VCaP (cell line): Measurements from ENCODE around the gene SLC25A39.
"Not testable (repeated sequence)": the region's sequence is repeated elsewhere in the genome, so short reads cannot be mapped to it uniquely, and the experiment has no call there.

Experiments used
- H3K27ac ChIP-seq: fragments of 450-650 bp; 2 replicates; pipeline ENCODE4 v1.5.1; 2017
- TF ChIP-seq, protein P1 (sequence below): fragments of 450-650 bp; conservative IDR thresholded peaks from 2 replicates; pipeline ENCODE4 v1.5.1; 2017; ENCODE audit warnings: mild to moderate bottlenecking, moderate library complexity

SLC25A39 gene

GRCh38 chr17:44324571-44325275 lies at the start of gene SLC25A39:
Gene SLC25A39 (minus strand): TSS chr17:44324823. CDS start chr17:44323562, 1,261 bp downstream.
- peak within 1 kb of the TSS; percentile 91 for H3K27ac ChIP-seq
- TF ChIP-seq, protein P1, sequence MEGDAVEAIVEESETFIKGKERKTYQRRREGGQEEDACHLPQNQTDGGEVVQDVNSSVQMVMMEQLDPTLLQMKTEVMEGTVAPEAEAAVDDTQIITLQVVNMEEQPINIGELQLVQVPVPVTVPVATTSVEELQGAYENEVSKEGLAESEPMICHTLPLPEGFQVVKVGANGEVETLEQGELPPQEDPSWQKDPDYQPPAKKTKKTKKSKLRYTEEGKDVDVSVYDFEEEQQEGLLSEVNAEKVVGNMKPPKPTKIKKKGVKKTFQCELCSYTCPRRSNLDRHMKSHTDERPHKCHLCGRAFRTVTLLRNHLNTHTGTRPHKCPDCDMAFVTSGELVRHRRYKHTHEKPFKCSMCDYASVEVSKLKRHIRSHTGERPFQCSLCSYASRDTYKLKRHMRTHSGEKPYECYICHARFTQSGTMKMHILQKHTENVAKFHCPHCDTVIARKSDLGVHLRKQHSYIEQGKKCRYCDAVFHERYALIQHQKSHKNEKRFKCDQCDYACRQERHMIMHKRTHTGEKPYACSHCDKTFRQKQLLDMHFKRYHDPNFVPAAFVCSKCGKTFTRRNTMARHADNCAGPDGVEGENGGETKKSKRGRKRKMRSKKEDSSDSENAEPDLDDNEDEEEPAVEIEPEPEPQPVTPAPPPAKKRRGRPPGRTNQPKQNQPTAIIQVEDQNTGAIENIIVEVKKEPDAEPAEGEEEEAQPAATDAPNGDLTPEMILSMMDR, result no peak

- TF ChIP-seq, protein P1, result no peak
- H3K27ac ChIP-seq, result no peak overlapping the region
Observed at GRCh38 chr17:44372036-44372435, 47.4 kb upstream of the SLC25A39 start.

DNA sequence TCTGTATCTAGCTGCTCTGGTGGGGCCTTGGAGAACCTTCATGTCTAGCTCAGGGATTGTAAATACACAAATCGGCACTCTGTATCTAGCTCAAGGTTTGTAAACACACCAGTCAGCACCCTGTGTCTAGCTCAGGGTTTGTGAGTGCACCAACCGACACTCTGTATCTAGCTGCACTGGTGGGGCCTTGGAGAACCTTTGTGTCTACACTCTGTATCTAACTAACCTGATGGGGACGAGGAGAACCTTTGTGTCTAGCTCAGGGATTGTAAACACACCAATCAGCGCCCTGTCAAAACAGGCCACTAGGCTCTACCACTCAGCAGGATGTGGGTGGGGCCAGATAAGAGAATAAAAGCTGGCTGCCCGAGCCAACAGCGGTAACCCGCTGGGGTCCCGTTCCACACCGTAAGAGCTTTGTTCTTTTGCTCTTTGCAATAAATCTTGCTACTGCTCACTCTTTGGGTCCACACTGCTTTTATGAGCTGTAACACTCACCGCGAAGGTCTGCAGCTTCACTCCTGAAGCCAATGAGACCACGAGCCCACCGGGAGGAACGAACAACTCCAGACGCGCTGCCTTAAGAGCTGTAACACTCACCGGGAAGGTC lies 44.9 kb upstream of the SLC25A39 start:
- not testable (repeated sequence) for H3K27ac ChIP-seq

- peak overlapping the region; percentile 32; the same call in 1 of the 2 replicates for H3K27ac ChIP-seq
Observed at GRCh38 chr17:44368391-44369243, 44.0 kb upstream of the SLC25A39 start.

DNA sequence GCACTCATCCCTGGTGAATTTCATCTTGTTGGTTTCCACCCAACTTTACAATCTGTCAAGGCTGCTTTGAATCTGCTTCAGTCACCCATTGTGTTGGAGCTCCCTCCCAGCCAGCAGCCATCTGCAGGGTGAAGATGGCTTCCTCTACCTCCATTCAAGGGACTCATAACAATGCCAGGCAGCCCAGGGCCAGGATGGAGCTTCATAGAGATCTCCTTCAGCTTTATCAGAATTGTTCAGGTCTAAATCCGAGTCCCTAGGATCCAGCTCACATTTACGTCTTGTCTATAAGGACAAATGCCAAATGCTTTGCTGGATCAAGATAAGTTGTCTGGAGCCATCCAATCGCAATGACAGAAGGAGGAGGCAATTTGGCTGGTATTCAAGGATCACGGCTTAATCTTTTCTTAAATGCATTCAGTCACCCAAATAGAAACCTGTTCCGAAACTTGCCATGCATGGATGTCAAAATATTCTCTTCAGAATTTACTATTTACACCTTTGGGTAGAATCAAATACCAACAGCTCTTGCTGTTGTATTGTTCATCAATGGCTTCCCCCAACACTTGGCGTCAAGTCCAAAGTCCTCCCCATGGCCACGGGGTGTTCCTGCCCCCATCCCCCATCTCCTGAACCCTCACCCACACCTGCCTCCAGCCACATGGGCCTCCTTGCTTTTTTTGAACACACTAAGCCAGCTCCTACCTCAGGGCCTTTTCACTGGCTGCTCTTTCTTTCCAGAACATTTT lies 42.8 kb upstream of the SLC25A39 start:
- TF ChIP-seq, protein P1, result no peak

DNA sequence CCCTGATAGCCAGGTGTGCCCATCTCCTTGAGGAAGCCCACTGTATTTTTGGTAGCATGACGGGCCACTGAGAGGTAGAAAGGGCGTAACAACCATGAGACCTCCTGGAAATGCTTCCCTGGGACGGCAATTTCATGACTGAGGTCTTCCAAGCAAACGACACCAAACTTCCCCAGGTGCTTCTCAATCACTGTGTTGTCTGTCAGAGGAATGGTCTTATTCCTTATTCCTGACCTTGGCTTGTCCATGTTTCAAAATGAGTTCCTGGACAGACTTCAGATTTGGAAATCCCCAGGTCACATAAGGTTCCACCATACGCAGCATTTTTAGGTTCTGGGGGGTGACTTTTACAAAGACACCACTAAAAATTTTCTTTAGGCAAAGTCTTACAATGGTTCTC lies 40.4 kb upstream of the SLC25A39 start:
- not testable (repeated sequence) for H3K27ac ChIP-seq

More for the DNA sequence above, 42.8 kb upstream of the SLC25A39 start:
- peak overlapping the region; percentile 65 for H3K27ac ChIP-seq

GRCh38 chr17:44363613-44364159 lies 39.1 kb upstream of the SLC25A39 start, which contains the start of gene FAM171A2:
Gene FAM171A2 (minus strand): TSS chr17:44363853. CDS start chr17:44363714, 139 bp downstream.
- TF ChIP-seq, protein P1, result peak; percentile 97
- H3K27ac ChIP-seq, result peak within 1 kb of the TSS; percentile 77

GRCh38 chr17:44362949-44363612 lies 38.5 kb upstream of the SLC25A39 start:
- TF ChIP-seq, protein P1, result no peak
- H3K27ac ChIP-seq, result peak overlapping the region; percentile 77
